Measurements from ENCODE around the gene RC3H1.

- TF ChIP-seq EZH2 (IDR thresholded peaks at IDR 0.05; ENCODE audit: borderline replicate concordance, low read length) (no peak), CTCF (conservative IDR thresholded peaks at IDR 0.05 in 1 of 2, IDR thresholded peaks at IDR 0.05 in 1 of 2; ENCODE audit: extremely low read depth in 1 of 2, insufficient read depth in 1 of 2, low read depth in 1 of 2, low read length in 2 of 2) (no peak)
These were observed 73.6 kb downstream of the RC3H1 start for GRCh38 chr1:173948594-173948993.

Data from mammary epithelial cell (primary cell).